Neural progenitor cell (in vitro differentiated cells): ENCODE measurements around the gene ALKBH4. TPM values are rescaled to one million over a fixed set of nuclear protein-coding genes. Genes with fewer than 3 reads are reported as not detected.
A peak's percentile ranks its signal among the peaks of the same experiment; 100 is the strongest.

Experiments
- DNase-seq: peaks from one replicate; pipeline ENCODE4 v3.0.0-alpha.2; 2016; ENCODE audit warnings: low spot score
- H2AFZ ChIP-seq: fragments of 200-600 bp; sonication (generic); replicated peaks from 2 replicates; pipeline ENCODE4 v1.6.1; 2016; ENCODE audit warnings: antibody characterized with exemption
- H3F3A ChIP-seq: fragments of 200-600 bp; sonication (generic); 2 replicates; pipeline ENCODE4 v1.6.1; 2016; ENCODE audit warnings: antibody characterized with exemption, low read depth
- H3K27ac ChIP-seq: fragments of 200-600 bp; sonication (generic); 2 replicates; pipeline ENCODE4 v1.5.1; 2016; ENCODE audit warnings: mild to moderate bottlenecking
- H3K27me3 ChIP-seq: fragments of 200-600 bp; sonication (generic); 2 replicates; pipeline ENCODE4 v1.6.1; 2016; ENCODE audit warnings: mild to moderate bottlenecking, moderate library complexity
- H3K36me3 ChIP-seq: fragments of 200-600 bp; sonication (generic); 2 replicates; pipeline ENCODE4 v1.5.1; 2016
- H3K4me1 ChIP-seq: fragments of 200-600 bp; sonication (generic); 2 replicates; pipeline ENCODE4 v1.6.1; 2016; ENCODE audit warnings: mixed run types
- H3K4me2 ChIP-seq: fragments of 200-600 bp; sonication (generic); 2 replicates; pipeline ENCODE4 v1.6.1; 2016
- H3K4me3 ChIP-seq: fragments of 200-600 bp; sonication (generic); 2 replicates; pipeline ENCODE4 v1.5.1; 2016
- H3K79me2 ChIP-seq: fragments of 200-600 bp; sonication (generic); 2 replicates; pipeline ENCODE4 v1.6.1; 2016; ENCODE audit warnings: low read depth
- H3K9ac ChIP-seq: fragments of 200-600 bp; sonication (generic); 2 replicates; pipeline ENCODE4 v1.6.1; 2016
- H3K9me3 ChIP-seq: fragments of 200-600 bp; sonication (generic); 2 replicates; pipeline ENCODE4 v1.5.1; 2016; ENCODE audit warnings: low read depth
- H4K20me1 ChIP-seq: fragments of 200-600 bp; sonication (generic); 2 replicates; pipeline ENCODE4 v1.6.1; 2016; ENCODE audit warnings: low read depth
- H3K27ac Mint-ChIP-seq: 3 replicates; pipeline ENCODE4 v1.8.0; 2021; ENCODE audit warnings: mixed read lengths
- H3K27me3 Mint-ChIP-seq: 2 replicates; pipeline ENCODE4 v1.8.0; 2022; ENCODE audit warnings: low read depth, mild to moderate bottlenecking, inconsistent platforms, moderate library complexity, mixed read lengths; ENCODE audit not compliant: insufficient read depth
- H3K36me3 Mint-ChIP-seq: 3 replicates; pipeline ENCODE4 v1.8.0; 2021; ENCODE audit warnings: mixed read lengths
- H3K4me1 Mint-ChIP-seq: 3 replicates; pipeline ENCODE4 v1.8.0; 2021; ENCODE audit warnings: mixed read lengths
- H3K4me3 Mint-ChIP-seq: 3 replicates; pipeline ENCODE4 v1.8.0; 2021; ENCODE audit warnings: mild to moderate bottlenecking, moderate library complexity, mixed read lengths
- H3K9me3 Mint-ChIP-seq: 3 replicates; pipeline ENCODE4 v1.8.0; 2020; ENCODE audit warnings: mixed read lengths
- EZH2 ChIP-seq: fragments of 200-600 bp; sonication (generic); IDR thresholded peaks from 2 replicates; pipeline ENCODE4 v1.6.1; 2017; ENCODE audit warnings: antibody characterized with exemption, mild to moderate bottlenecking, moderate library complexity
- EZH2phosphoT487 ChIP-seq: fragments of 200-600 bp; sonication (generic); IDR thresholded peaks from 2 replicates; pipeline ENCODE4 v1.6.1; 2017; ENCODE audit warnings: antibody characterized with exemption
- total RNA-seq: library from RNA; depleted of rRNA; stranded (reverse); fragments of >200 nt; gene quantifications from 2 replicates; pipeline ENCODE4 v1.2.3, GENCODE V29; 2015; ENCODE audit warnings: low replicate concordance
- TF ChIP-seq, protein P1 (sequence below): fragments of 200-600 bp; sonication (generic); IDR thresholded peaks from 2 replicates; pipeline ENCODE4 v1.5.1; 2017; ENCODE audit warnings: antibody characterized with exemption, mild to moderate bottlenecking

The ALKBH4 gene
- total RNA-seq, 1 donor from 2014 or later: 6.5 TPM

DNA sequence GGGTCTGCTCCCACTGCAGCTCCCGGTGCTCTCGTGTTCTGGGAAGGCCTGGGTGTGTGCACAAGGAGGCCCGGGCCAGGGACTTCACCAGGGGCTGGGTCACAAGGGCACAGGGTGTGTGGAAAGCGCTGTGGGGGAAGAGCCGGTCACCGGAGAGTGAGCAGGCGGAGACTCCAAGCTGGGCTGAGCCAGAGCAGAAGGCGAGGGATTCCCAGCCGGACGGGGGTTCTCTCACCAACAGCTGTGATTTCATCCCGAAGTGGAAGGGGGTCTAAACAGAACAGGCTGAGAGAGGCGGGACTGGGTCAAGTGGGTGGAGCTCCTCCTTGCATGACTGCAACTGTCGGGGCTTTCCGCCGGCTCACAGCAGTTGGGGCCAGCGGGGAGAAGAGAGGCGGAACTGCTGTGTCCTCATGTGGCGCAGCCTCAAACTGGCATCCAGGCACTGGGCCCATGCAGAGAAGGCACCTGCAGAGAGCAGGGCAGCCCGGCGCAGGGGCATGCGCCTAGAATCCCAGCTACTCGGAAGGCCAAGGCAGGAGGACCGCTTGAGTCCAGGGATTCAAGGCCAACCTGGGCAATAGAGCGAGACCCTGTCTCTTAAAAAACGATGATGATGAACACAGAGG lies 38.9 kb downstream of the ALKBH4 start:
- Histone ChIP-seq H3K4me3 (no peak overlapping the region), H3K9me3 (no peaks in the 10 kb centered on the region), H3K4me2 (no peak overlapping the region), H3K27ac (no peak overlapping the region), H3F3A (no peaks in the 10 kb centered on the region), H3K9ac (no peak overlapping the region), H4K20me1 (peaks cover 11% of the 10 kb centered on the region), H3K36me3 (no peaks in the 10 kb centered on the region), H2AFZ (no peak overlapping the region), H3K4me1 (no peaks in the 10 kb centered on the region), H3K27me3 (no peaks in the 10 kb centered on the region), H3K79me2 (no peaks in the 10 kb centered on the region)
- H3K27ac Mint-ChIP-seq: no peak overlapping the region
- peaks cover 20% of the 10 kb centered on the region for H3K36me3 Mint-ChIP-seq
- no peak overlapping the region for H3K4me3 Mint-ChIP-seq
- H3K9me3 Mint-ChIP-seq: no peaks in the 10 kb centered on the region
- TF ChIP-seq, protein P1, sequence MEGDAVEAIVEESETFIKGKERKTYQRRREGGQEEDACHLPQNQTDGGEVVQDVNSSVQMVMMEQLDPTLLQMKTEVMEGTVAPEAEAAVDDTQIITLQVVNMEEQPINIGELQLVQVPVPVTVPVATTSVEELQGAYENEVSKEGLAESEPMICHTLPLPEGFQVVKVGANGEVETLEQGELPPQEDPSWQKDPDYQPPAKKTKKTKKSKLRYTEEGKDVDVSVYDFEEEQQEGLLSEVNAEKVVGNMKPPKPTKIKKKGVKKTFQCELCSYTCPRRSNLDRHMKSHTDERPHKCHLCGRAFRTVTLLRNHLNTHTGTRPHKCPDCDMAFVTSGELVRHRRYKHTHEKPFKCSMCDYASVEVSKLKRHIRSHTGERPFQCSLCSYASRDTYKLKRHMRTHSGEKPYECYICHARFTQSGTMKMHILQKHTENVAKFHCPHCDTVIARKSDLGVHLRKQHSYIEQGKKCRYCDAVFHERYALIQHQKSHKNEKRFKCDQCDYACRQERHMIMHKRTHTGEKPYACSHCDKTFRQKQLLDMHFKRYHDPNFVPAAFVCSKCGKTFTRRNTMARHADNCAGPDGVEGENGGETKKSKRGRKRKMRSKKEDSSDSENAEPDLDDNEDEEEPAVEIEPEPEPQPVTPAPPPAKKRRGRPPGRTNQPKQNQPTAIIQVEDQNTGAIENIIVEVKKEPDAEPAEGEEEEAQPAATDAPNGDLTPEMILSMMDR: no peak
- TF ChIP-seq EZH2 (no peak), EZH2phosphoT487 (no peak)
- H3K4me1 Mint-ChIP-seq: peaks cover 16% of the 10 kb centered on the region
- peaks cover 7% of the 10 kb centered on the region for H3K27me3 Mint-ChIP-seq
- DNase-seq: no peak

DNA sequence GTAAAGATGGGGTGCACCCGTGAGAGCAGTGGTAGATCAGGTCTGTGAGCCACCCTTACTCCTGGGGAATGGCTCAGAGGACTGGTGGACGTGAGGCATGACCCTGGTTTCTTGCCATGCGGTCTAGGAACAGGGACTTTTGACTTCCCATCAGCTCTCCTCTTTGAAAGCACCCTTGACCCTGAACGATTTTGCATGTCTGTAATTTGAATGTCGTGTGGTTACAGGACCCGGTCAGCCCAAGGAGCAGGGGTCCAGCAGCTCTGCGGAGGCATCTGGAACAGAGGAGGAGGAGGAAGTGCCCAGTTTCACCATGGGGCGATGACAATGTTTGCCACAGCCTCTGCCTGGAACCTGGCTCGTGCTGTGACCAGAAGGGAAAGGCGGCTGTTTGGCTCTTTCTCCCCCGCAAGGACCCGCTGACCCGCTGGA lies 39.9 kb downstream of the ALKBH4 start:
- Histone ChIP-seq H3K4me1 (no peaks in the 10 kb centered on the region), H3F3A (no peaks in the 10 kb centered on the region), H3K27me3 (no peaks in the 10 kb centered on the region), H3K9me3 (no peaks in the 10 kb centered on the region), H4K20me1 (peaks cover 13% of the 10 kb centered on the region), H3K4me3 (no peak overlapping the region), H3K27ac (no peak overlapping the region), H3K79me2 (no peaks in the 10 kb centered on the region), H3K4me2 (no peak overlapping the region), H3K36me3 (no peaks in the 10 kb centered on the region), H3K9ac (no peak overlapping the region), H2AFZ (no peak overlapping the region)
- H3K27me3 Mint-ChIP-seq: peaks cover 5% of the 10 kb centered on the region
- H3K27ac Mint-ChIP-seq: peak overlapping the region; percentile 91
- peaks cover 16% of the 10 kb centered on the region for H3K4me1 Mint-ChIP-seq
- TF ChIP-seq, protein P1: no peak
- TF ChIP-seq EZH2: no peak
- no peak for TF ChIP-seq EZH2phosphoT487
- no peaks in the 10 kb centered on the region for H3K9me3 Mint-ChIP-seq
- peak overlapping the region; percentile 27 for H3K4me3 Mint-ChIP-seq
- peaks cover 24% of the 10 kb centered on the region for H3K36me3 Mint-ChIP-seq
- no peak for DNase-seq

- Histone ChIP-seq H3K36me3 (no peaks in the 10 kb centered on the region), H3K4me2 (no peak overlapping the region), H3F3A (no peaks in the 10 kb centered on the region), H2AFZ (no peak overlapping the region), H3K27ac (no peak overlapping the region), H3K9me3 (no peaks in the 10 kb centered on the region), H3K4me3 (no peak overlapping the region), H3K9ac (no peak overlapping the region), H3K27me3 (no peaks in the 10 kb centered on the region), H3K4me1 (no peaks in the 10 kb centered on the region), H3K79me2 (no peaks in the 10 kb centered on the region), H4K20me1 (peaks cover 14% of the 10 kb centered on the region)
- Mint-ChIP-seq H3K4me1 (peaks cover 16% of the 10 kb centered on the region), H3K27ac (no peak overlapping the region), H3K36me3 (peaks cover 28% of the 10 kb centered on the region), H3K27me3 (peaks cover 5% of the 10 kb centered on the region), H3K9me3 (no peaks in the 10 kb centered on the region), H3K4me3 (no peak overlapping the region)
- DNase-seq: no peak
- TF ChIP-seq EZH2: no peak
- TF ChIP-seq, protein P1: no peak
- no peak for TF ChIP-seq EZH2phosphoT487
These were observed 40.5 kb downstream of the ALKBH4 start for GRCh38 chr7:102424129-102424551.
